ENCODE data around the gene PCDHA1. TPM values are rescaled to one million over a fixed set of nuclear protein-coding genes. Genes with fewer than 3 reads are reported as not detected.

PCDHA1 gene
- total RNA-seq, 1 donor from 2014 or later, result under 0.01 TPM

DNA sequence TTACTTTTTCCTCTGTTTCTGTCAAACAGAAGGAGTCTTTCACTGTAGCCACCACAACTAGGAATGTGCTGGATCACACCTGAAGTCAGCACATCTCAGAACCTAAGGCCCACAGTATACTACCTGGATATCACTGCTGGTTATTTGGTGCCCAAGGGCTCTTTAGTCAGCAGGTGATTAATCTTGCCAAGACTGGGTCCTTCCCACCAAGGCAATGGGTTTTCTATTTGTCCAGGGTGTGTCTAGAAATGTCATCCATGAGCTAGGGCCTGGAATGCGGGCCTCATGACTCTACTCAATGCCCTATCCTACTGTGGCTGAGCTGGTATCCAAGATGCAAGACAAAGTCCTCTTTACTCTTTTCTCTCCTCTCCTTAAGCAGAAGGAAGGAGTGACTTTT lies 130.4 kb downstream of the PCDHA1 start:
- DNase-seq (ENCODE audit: low read depth in 2 of 2), result no peak

DNA sequence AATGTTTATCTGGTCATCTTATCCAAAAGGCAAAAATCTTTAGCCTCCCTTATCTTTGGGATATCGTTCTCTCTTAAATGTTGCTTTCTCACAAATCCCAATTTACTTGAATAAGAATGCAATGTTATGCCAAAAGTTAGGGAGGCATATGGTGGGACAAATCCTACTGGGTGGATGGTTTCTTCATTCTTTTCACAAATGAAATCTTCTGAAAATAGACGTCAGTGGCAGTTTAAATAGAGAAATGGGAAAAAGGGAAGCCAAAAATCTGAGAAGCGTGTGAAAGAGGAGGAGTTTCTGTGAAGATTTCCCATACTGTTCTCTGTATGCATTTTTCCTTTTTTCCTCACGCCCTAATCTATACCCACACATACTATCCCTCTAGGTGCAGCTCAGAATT lies 137.7 kb downstream of the PCDHA1 start:
- no peak for DNase-seq (ENCODE audit: low read depth in 2 of 2)

DNA sequence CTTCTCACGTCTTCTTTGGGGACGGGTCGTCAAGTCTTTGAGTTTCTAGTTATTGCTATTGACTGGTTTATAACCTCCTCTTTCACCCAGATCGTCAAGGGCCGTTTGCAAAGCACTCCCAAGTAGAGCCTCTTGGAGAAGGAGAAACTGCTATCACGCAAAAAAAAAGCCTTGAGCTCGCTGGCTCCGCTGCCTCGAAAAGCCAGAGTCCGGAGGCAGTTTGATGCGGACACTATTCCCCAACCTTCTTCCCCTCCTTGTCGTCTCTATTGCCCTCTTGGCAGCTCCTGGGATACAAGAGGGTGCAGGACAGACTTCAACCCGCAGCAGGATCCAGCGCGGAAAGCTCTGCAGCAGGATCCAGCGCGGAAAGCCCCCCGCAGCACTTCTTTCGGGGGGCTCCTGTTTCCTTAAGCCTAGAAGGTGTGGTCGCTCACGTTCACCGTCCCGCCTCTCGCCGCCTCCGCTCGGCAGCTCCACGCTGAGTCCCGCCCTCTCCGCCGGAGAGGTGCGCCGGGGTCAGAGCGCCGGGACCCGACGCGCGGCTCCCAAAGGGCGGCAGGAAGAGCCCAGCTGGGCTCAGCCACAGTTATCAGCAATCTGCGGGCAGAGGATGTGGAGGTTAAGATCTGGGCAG lies 140.0 kb downstream of the PCDHA1 start, which contains the start of gene PCDHAC1:
Gene PCDHAC1, plus strand, starts transcription at position 494 of the 637 bp plus-strand sequence. CDS start 594 bp downstream, outside the sequence.
- no peak for DNase-seq (ENCODE audit: low read depth in 2 of 2)

DNA sequence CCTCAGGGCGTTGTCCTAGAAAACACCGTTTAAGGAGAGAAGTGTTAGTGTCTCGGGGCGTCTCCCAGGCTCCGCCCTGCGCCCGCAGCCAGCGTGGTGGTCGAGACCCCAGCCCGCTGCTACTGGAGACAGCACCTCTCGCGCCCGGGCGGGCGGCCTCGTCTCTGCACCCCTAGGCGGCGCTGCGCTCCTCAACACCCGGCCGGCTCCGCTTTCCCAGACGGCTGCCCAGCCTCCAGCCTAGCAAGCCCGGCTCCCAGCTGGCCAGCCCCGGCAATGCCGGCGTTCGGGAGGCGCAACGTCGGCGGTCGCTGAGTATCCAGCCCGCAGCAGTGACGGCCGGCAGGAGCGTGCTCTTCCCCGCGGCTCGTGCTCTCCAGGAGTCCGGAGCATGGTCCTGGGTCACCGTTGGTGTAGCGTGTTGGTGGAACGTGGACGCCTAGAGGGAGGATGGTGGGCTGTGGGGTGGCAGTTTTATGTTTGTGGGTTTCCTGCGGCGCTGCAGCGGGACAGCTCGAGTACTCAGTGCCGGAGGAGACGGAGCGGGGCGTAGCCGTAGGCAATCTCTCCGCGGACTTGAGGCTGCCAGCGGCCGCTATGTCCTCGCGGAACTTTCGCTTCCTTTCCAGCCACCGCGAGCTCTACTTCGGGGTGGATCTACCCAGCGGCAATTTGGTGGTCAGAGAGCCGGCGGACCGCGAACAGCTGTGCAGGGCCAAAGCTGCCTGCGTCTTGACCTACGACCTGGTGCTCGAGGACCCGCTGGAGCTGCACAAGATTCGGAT lies 140.7 kb downstream of the PCDHA1 start:
- peak; percentile 57 to 75 for DNase-seq (ENCODE audit: low read depth in 2 of 2)

DNA sequence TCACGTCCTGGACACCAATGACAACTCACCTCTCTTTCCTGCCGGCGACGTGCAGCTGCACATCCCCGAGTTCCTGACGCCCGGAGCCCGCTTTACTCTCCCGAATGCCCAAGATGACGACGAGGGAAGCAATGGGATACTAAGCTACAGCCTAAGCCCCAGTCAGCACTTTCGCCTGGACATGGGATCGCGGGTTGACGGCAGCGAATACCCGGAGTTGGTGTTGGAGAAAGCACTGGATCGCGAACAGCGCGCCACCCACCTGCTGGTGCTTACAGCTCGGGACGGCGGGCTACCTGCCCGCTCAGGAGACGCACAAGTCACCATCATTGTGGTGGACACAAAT lies 141.3 kb downstream of the PCDHA1 start:
- no peak for DNase-seq (ENCODE audit: low read depth in 2 of 2)

DNA sequence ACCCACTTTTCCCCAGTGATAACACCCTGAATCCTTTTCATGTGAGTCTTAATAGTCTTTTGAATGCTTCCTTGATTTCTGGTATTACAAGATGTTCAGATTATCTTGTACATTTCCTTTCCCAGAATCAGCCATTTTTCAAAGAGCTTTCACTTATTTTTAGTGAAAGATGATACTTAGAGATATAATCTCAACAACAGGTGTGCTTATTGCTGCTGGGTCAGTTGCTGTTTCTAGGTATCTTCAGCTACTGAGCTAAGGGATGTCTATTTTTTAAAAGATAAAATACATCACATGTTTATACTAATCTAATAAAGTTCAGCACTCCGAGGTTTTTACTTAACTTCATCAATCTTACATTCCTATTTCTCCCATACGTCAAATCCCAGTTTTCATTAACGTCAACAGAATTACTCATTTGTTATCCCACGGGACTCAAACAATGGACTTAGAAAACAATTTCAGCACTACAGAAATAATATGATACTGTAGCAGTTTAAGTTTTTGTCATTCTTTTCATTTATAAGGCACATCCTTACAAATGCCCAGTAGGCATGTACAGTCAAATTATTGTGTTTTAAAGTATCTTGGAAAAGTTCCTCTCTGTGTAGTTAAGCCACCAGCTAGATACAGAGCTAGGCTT lies 149.1 kb downstream of the PCDHA1 start:
- DNase-seq (ENCODE audit: low read depth in 2 of 2), result no peak

DNA sequence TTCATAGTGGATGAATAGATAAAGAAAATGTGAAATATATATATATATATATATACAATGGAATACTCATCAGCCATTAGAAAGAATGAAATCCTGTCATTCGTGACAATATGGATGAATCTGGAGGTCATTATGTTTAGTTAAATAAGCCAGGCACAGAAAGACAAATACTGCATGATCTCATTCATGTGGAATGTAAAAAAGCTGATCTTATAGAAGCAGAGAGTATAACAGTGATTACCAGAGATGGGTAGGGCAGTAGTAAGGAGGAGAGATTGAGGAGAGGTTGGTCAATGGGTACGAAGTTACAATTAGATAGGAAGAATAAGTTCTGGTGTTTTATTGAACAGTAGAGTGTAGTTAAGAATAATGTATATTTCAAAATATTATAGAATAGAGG lies 160.6 kb downstream of the PCDHA1 start:
- no peak for DNase-seq (ENCODE audit: low read depth in 2 of 2)

DNA sequence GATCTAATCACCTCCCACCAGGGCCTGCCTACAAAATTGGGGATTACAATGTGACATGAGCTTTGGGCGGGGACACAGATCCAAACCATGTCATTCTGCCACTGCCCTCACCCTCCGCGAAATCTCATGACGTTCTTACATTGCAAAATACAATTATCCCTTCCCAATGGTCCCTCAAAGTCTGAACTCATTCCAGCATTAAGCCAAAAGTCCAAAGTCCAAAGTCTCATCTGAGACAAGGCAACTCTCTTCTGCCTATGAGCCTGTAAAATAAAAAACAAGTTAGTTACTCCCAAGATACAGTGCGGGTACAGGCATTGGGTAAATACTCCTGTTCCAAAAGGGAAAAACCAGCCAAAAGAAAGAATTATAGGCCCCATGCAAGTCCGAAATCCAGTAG lies 165.7 kb downstream of the PCDHA1 start:
- no peak for DNase-seq (ENCODE audit: low read depth in 2 of 2)

DNA sequence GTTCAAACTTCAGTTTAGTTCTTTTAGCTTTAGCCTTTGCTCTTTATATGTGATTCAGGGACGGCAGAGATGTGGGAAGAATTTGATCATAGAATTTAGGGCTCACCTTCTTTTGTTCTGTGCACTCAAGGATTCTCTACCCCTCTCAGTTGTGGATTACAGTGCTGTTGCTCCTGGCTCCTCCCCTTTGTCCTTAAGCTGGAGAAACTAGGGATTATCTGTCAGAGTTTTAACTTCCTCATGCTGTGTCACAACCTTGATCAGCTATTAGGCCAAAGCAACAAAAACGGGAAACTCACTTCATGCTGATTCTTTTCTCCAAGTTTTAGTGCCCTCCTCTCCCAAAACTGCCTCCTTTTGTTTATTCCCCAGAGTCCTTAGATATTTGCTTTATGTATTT lies 167.3 kb downstream of the PCDHA1 start:
- DNase-seq (ENCODE audit: low read depth in 2 of 2), result no peak

DNA sequence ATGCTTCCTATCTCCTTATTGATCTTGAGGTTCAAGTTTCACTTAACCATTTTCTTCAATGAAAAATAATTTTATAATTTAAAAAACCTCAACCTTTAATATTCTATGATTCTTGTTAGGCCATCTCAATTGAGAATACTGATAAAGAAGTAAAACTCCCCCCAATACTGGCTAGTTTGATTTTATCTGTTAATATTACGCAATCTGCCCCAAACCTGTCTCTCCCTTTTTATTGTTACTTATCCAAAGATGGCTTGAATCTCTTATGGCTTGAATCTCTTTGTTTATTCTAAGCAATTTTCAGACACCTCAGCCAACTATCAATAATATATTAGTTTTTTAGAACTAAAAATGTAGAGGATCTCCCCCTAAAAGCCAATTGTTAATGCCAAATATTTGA lies 176.2 kb downstream of the PCDHA1 start:
- DNase-seq (ENCODE audit: low read depth in 2 of 2), result no peak

DNA sequence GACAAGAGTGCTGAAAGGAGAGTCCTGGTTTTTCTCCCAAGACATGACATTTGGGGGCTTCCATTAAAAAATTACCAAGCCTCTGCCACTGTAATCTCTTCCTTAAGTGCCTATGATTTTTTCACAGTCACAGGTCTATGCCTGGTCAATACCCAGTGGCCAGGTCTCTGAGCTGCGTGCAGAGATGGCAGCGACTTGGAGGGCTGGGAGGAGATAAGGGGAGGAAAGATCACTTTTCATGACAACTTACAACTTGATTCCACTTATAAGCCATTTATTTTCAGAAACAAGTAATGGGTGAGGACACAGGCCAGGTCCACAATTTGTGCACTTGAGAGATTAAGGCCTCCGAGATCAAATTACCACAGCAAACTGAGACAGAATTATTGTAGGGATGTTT lies 178.4 kb downstream of the PCDHA1 start:
- DNase-seq (ENCODE audit: low read depth in 2 of 2), result no peak

DNA sequence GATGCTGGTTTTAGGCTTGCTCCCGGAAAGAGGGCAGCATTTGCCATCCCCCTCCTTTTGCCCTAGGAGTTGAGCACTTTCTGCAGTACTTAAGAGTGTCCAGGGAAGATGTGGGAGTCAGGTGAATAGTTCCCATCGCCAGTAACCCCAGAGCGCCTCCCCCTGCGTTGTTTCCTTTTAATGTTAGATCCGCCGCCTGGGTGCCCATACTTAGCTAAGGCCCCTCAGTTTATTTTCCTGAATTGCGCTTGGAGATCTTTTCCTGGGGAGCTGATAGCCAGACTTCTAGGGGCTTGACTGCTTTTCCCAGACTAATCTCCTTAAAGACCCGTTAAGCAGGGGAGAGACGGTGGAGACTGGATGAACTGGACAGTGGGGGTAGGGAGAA lies 180.0 kb downstream of the PCDHA1 start:
- DNase-seq (ENCODE audit: low read depth in 2 of 2), result no peak

DNA sequence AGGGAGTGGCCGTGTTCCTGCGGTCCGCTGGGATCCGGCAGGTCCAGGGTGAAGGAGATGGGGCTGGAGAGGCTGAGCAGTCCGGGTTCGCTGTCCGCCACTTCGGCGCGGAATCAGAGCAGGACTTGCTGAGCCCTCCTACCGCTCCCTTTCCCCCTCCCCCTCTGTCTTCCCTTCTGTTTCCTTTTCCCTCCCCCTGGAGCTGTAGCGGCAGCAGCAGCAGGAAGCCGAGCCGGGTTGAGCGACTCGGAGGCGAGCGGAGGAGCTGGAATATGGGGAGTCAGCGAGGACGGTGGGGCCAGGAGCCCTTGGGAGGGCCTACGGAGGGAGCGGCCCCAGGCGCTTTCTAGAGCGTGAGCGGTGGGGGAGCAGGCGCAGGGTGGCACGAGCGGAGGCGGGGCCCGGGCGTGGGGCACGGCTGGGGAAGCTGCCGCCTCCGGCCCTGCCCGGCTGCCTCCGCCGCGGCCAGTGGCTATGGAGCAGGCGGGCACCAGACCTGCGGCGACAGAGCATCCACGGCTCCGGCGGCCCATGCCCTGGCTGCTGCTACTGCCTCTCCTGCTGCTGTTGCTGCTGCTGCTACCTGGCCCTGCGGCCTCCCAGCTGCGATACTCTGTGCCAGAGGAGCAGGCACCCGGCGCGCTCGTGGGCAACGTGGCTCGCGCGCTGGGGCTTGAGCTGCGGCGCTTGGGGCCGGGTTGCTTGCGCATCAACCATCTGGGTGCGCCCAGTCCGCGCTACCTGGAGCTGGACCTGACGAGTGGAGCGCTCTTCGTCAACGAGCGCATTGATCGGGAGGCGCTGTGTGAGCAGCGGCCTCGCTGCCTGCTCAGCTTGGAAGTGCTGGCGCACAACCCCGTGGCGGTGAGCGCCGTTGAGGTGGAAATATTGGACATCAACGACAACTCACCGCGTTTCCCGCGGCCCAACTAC lies 180.6 kb downstream of the PCDHA1 start, which contains the start of gene PCDHAC2:
Gene PCDHAC2, plus strand, starts transcription at position 184 of the 933 bp plus-strand sequence. Its CDS starts 291 bp downstream, at position 475.
- peak; percentile 11 to 31 for DNase-seq (ENCODE audit: low read depth in 2 of 2)

DNA sequence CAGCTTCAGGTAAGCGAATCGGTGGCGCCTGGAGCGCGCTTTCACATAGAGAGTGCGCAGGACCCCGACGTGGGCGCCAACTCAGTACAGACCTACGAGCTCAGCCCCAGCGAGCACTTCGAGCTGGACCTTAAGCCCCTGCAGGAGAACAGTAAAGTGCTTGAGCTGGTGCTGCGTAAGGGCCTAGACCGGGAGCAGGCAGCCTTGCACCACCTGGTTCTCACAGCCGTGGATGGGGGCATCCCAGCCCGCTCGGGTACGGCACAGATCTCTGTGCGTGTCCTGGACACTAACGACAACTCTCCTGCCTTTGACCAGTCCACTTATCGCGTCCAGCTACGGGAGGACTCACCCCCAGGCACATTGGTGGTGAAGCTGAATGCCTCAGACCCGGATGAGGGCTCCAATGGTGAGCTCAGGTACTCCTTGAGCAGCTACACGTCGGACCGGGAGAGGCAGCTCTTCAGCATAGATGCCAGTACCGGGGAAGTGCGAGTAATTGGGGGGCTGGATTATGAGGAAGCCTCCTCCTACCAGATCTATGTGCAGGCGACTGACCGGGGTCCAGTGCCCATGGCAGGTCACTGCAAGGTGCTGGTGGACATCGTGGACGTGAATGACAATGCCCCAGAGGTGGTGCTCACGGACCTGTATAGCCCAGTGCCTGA lies 181.4 kb downstream of the PCDHA1 start:
- no peak for DNase-seq (ENCODE audit: low read depth in 2 of 2)

DNA sequence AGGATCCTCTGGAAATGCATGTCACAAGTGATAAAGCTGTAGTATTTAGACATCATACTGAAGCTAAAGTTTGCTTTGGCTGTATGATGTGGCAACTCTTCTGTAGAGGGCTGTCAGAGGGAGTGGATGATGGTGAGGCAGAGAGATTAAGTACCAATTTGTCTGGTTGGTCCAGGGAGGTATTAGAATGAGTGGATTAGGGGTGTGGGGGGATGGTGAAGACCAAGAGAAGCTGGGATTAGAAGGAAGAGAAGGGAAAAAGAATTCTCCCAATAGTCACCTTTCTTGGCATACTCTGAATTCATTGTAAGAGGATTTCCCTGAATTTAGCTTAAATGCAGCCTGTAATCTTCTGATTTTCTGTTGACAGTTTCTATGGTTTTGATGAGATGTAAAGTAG lies 183.9 kb downstream of the PCDHA1 start:
- DNase-seq (ENCODE audit: low read depth in 2 of 2), result no peak

DNA sequence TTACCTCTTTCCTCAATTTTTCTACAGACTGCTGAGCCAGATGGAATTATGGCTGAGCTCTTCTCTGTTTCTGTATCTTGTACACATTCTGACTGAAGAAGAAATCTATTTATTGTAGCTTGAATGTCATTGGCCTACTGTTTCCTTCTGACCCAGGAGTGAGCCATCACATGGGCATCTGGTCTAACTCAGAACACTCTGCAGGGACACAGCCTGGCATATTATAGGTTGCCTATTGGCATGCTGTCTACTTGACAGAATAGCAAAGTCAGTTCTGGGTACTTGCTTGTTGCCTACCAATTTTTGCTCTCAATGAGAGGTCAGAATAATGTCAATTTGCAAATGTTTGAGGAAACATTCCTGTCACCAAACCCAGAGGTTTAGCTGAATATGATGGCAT lies 187.6 kb downstream of the PCDHA1 start:
- DNase-seq (ENCODE audit: low read depth in 2 of 2), result no peak

DNA sequence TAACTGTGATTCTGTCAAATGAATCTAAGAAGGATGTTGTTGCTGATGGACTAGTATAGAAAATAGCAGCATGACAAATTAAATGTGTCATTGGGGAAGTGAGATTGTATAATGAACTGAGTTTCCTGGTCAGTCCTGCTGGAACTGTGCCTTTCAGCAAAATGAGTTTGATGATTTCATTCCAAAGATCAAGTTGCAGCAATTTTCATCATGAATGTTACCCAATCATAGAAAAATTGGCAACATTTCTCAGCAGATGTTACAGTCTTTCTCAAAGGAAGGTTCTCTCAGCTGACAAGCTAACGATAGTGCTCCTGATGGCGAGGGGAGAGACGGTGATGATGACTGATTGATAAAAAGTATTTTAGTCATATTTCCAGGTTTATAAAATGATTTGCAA lies 191.1 kb downstream of the PCDHA1 start:
- no peak for DNase-seq (ENCODE audit: low read depth in 2 of 2)

DNA sequence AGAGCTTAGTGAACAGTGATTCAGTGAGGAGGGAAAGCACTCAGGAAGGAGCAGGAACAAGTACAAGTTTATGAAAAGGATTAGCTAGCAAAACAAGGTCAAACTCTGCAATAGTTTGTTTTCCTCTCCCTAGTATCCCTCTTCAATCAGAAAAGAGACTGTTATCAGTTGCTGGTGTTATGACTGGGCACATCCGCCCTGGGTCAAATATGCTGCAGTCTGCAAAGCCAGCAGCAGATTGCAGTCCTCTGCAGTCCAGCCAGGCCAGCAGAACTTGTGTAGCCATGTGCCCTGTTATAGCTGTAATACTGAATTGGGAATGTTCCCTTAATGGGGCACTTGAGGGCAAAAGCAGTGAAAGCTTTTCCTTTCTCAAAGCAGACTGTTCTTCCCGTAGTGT lies 192.3 kb downstream of the PCDHA1 start:
- peak in 1 of 2 donors; percentile 6 for DNase-seq (ENCODE audit: low read depth in 2 of 2)

DNA sequence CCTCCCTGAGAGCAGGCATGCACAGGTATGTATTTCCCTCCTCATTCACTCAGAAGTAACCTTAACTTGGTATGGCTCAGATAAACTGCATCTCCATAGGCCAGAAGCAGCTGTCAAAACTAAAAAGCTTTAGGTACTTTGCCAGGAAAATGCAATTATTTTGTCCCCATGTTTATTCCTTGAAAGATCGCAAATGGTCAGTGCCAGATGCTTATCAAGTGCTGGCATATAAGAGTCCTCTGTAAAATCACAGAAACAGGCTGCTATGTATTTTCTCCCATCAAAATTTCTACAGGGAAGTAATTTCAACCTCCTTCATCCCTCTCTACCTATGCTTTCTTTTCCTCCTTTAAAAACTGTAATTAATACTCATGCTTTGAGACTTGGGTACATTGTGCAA lies 193.0 kb downstream of the PCDHA1 start:
- no peak for DNase-seq (ENCODE audit: low read depth in 2 of 2)

DNA sequence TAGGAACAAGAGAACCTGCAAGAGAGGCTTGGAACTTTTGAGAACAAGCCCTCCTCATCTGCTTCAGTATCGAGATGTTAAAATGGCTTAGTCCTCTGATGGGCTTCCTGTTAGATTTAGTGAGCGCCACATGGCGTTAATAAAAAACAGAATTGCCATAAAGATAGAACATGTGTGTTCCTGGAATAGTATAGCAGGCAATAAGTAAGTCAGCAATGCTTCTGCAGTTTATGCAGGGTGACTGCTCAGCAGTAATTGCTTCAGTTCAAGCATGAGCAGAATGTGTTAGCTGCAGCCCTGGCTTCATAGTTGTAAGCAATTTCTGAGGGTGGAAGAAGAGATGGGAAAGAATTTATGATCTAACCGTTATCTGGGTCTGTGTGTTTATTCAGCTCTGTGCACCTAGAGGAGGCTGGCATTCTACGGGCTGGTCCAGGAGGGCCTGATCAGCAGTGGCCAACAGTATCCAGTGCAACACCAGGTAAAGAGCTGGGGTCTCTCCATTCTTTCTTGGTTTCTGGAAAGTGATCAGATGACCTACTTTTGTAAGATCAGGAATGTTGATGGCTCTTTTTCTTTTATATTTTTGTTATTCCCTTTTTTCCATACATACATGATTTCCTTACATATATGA lies 196.3 kb downstream of the PCDHA1 start:
- no peak for DNase-seq (ENCODE audit: low read depth in 2 of 2)
